HG03175 (cell line): ENCODE data around the gene PAQR8.
"Not testable (repeated sequence)": the region's sequence is repeated elsewhere in the genome, so short reads cannot be mapped to it uniquely, and the experiment has no call there.

Experiments used
- ATAC-seq: cut with Tn5 transposase; IDR thresholded peaks from one replicate; pipeline ENCODE4 v1.9.1; 2021; ENCODE audit warnings: mild to moderate bottlenecking, moderate library complexity; ENCODE audit not compliant: unreplicated experiment

The PAQR8 gene

GRCh38 chr6:52405243-52405642 lies 43.3 kb downstream of the PAQR8 start:
- ATAC-seq: no peak

GRCh38 chr6:52407467-52407866 lies 45.5 kb downstream of the PAQR8 start:
- ATAC-seq: peak; percentile 84

GRCh38 chr6:52409499-52409898 lies 47.5 kb downstream of the PAQR8 start:
- no peak for ATAC-seq

DNA sequence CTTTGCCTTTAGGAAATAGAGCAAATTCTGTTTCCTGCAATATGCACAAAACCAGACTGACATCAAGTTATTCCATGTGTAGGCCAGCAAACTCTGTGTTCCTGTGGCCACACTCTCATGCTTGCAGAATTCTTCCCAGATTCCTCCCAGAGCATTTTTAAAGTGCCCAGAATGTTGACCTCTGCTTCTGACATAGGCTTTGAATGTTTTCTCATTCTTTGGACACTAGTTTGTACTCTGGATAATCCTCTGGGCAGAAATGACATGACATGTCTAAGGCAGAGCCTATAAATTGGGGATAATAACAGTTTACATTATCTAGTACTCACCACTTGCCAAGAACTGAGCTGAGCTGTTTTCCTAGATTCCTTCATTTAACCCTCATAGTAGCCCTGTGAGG lies 49.0 kb downstream of the PAQR8 start:
- ATAC-seq: no peak

DNA sequence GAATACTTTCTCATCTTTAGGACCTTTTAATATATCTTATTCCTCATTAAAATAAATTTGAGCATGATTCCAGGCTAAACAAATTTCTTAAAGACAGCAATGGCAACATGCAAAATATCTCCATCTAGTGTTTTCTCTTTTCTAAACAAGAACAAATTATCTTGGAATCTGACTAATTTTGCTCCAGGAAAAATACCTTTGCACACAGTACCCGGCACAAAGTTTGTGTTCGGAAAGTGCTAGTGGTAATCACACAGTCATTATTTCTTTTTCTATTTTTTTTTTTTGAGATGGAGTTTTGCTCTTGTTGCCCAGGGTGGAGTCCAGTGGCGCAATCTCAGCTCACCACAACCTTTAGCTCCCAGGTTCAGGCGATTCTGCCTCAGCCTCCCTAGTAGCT lies 50.0 kb downstream of the PAQR8 start:
- ATAC-seq: no peak

DNA sequence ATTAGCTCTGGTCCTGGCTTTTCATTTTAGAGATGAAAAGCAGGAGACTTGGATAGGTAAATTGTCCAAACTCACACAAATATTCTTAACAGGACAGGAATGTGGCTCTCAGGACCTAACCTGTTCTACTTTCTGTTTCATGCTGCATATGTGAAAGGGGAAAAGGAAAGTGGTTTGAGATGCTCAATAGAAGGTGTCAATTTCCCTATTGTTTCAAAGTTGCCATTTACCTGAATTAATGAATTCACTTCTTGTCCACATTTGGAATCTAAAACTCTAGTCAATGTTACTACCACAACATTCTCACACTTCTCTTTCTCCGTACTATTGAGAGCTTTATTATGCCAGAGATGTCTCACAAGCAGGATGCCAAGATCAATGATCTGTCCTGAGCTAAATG lies 53.4 kb downstream of the PAQR8 start:
- no peak for ATAC-seq

- no peak for ATAC-seq
These were observed 54.1 kb downstream of the PAQR8 start for GRCh38 chr6:52415917-52416628.

DNA sequence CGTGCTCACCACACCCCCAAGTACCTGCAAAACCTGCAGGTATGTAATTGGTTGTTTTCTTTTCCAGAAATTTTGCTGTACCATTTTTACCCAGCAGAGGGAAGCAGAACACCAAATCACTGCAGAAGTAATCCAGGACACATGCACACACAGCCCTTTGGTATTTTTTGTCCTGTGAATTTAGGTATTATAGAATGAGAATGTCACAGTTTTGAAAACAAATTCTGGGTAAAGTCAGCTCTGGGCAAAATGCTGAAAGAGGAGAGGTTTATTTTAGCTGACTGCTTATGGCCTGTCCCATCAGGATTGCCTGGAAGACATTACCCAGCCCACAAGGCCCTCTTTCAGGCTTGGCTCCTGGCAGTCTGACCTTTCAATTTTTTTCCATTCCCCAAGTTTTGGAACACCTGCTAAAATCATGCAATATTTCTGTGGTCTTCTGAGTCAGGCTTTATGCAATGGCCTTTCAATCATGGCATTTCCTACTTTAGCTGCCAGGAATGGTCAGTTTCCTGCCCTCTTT lies 54.7 kb downstream of the PAQR8 start:
- no peak for ATAC-seq

- ATAC-seq: no peak
These were observed 55.7 kb downstream of the PAQR8 start for GRCh38 chr6:52417675-52418111.

GRCh38 chr6:52418606-52419005 lies 56.7 kb downstream of the PAQR8 start:
- no peak for ATAC-seq

- peak; percentile 96 for ATAC-seq
These were observed 58.1 kb downstream of the PAQR8 start, which contains the start of gene EFHC1 for GRCh38 chr6:52419809-52420667. TSS of gene EFHC1 (plus strand) at chr6:52420342. CDS start at chr6:52420411, 69 bp downstream.

- no peak for ATAC-seq
These were observed 58.9 kb downstream of the PAQR8 start for GRCh38 chr6:52420668-52421358.

- no peak for ATAC-seq
These were observed 60.2 kb downstream of the PAQR8 start for GRCh38 chr6:52422156-52422555.

- no peak for ATAC-seq
These were observed 61.5 kb downstream of the PAQR8 start for GRCh38 chr6:52423448-52423847.

DNA sequence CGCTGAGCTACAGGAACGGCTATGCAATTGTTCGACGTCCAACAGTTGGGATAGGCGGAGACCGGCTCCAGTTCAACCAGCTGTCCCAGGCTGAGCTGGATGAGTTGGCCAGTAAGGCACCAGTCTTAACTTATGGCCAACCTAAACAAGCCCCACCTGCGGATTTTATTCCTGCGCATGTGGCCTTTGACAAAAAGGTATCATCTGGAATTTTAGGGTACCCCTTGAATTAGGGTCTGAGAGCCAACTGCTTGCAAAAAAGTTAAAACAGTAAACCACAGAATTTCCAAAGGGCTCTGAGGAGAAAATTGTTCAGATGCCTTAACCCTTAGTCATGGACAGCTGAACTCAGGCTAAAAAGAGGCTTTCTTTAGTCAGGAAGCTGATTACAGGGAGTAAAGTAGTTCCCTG lies 62.0 kb downstream of the PAQR8 start:
- no peak for ATAC-seq

DNA sequence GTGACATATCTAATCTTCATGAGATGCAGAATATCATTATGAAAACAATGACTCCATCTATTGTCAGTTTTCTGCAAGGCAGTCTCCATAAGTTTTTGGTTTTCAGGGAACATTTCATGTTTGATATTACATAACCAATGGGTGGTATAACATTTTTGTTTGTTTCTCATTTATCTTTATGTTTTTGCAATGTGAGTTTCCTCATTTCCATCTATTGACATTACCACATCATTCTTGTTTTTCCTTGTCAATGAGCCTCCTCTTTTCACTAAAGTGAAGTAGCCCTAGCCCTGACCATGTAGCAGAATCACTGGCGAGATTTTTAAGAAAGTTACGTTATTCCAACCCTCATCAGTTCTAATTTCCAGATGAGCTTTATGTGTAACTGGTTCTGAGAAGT lies 62.6 kb downstream of the PAQR8 start:
- ATAC-seq: no peak

- ATAC-seq: peak; percentile 61
These were observed 64.7 kb downstream of the PAQR8 start for GRCh38 chr6:52426667-52427066.

GRCh38 chr6:52433294-52433693 lies 71.3 kb downstream of the PAQR8 start:
- not testable (repeated sequence) for ATAC-seq

GRCh38 chr6:52435345-52435744 lies 73.4 kb downstream of the PAQR8 start:
- ATAC-seq: no peak

- no peak for ATAC-seq
These were observed 77.0 kb downstream of the PAQR8 start for GRCh38 chr6:52438926-52439325.

- no peak for ATAC-seq
These were observed 92.6 kb downstream of the PAQR8 start for GRCh38 chr6:52454556-52454955.
